Fibroblast of mammary gland (primary cell): ENCODE measurements around the gene RNF220.

ENCODE experiments used
- DNase-seq: peaks from one replicate; pipeline ENCODE4 v3.0.0-alpha.2; 2010; ENCODE audit warnings: low read depth
- H3K4me3 ChIP-seq: 2 replicates; pipeline ENCODE4 v1.5.1; 2011; ENCODE audit warnings: low read depth, mild to moderate bottlenecking, low read length, moderate library complexity; ENCODE audit not compliant: control insufficient read depth
- TF ChIP-seq, protein P1 (sequence below): conservative IDR thresholded peaks from 2 replicates; pipeline ENCODE4 v1.5.1; 2011; ENCODE audit warnings: low read depth, low read length, inconsistent platforms; ENCODE audit not compliant: control insufficient read depth, insufficient read depth

The RNF220 gene

DNA sequence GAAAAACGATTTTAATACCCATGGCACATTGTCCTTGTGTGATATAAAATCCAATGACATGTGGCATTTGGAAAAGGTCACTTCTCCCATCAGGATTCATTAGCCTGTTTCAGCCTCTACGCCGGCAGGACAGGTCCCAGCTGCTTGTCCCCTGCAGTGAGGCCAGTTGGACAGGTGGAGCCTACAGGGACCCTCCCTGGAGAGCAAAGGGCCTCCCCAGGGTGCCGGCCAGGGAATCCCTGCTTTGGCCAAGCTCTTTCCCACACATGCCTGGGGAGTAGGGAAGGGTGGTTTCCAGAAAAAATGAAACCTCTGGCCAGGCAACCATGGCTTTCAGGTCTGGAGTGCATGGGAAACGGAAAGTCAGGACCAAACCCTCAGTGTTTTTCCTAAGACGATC, 176.2 kb downstream of the RNF220 start:
- TF ChIP-seq, protein P1, sequence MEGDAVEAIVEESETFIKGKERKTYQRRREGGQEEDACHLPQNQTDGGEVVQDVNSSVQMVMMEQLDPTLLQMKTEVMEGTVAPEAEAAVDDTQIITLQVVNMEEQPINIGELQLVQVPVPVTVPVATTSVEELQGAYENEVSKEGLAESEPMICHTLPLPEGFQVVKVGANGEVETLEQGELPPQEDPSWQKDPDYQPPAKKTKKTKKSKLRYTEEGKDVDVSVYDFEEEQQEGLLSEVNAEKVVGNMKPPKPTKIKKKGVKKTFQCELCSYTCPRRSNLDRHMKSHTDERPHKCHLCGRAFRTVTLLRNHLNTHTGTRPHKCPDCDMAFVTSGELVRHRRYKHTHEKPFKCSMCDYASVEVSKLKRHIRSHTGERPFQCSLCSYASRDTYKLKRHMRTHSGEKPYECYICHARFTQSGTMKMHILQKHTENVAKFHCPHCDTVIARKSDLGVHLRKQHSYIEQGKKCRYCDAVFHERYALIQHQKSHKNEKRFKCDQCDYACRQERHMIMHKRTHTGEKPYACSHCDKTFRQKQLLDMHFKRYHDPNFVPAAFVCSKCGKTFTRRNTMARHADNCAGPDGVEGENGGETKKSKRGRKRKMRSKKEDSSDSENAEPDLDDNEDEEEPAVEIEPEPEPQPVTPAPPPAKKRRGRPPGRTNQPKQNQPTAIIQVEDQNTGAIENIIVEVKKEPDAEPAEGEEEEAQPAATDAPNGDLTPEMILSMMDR: no peak
- H3K4me3 ChIP-seq: no peak overlapping the region
- DNase-seq: no peak

DNA sequence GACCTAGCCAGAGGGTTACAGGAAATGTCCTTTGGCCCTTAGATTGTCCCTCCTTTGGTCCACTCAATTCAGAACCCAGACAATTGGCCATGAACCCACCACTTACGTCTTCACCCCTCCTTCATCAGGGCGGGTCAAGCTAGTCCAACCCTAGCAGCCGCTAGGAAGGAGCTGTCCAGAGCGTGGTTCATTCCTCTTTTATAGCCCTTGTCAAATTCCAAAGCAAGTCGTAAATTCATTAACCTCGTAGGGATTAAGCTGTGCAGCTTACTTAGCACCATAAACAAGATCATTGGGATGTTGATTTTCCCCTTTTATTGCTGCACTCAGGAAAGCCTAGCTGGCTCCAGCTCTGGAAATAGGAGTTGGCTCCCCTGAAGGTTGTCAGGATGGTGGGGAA, 179.1 kb downstream of the RNF220 start:
- no peak overlapping the region for H3K4me3 ChIP-seq
- DNase-seq: no peak
- TF ChIP-seq, protein P1: no peak

DNA sequence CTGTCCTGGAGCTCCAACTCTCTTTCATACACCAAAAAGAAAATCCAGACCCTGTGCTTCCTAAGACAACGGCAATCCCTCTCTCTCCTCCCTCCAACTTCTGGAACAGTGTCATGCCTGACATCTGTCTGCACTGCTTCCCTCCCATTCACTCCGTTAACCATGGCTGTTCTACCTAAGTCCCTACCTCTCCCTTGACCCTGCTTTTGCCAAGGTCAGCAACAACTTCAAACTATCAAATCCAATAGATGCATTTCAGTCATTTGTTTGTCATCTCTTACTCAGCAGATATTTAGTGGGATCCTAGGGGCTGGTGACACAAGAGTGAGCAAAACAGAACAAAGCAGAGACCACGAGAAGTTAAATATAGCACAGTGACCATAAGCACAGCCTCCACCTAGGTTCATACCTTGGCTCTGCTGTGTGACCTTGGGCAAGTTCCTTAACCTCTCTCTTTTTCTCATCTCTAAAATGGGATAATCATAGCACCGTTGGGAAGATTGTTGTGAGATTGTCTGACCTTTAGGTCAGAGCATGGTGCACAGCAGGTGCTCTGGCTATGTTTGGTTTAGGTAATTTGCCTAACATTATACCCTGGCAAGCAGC, 180.4 kb downstream of the RNF220 start:
- TF ChIP-seq, protein P1: no peak
- no peak overlapping the region for H3K4me3 ChIP-seq
- no peak for DNase-seq

DNA sequence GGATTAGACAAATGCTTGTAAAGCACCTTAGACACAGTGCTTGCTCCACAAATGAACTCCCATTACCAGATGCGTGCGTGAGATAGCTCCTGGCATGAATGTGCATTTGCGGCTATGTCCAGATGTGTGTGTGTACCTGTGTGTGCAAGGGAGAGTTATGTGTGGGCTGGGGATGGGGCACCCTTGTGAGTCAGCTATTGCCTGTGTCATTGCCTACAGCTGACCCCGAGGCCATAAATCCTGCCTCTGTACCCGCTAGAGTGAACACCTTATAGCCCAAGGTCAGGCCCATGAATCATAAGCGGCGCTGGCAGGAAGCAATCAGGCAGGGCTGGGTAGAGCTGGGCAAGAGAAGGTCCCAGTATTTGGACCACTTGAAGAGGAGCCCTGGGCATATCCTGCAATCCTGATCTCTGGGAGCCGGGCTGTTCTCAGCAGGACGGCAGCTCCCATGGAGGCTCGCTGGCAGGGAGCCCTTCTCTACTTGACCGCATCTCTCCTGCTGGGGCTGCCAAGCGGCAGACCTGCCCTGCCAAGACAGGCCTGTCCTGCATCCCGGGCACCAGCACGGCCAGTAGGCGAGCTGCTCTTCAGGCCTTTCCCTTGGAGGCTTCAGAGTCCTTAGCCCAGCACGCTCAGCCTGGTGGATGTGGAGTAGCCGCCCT, 182.9 kb downstream of the RNF220 start:
- DNase-seq: no peak
- H3K4me3 ChIP-seq: no peak overlapping the region
- TF ChIP-seq, protein P1: no peak

DNA sequence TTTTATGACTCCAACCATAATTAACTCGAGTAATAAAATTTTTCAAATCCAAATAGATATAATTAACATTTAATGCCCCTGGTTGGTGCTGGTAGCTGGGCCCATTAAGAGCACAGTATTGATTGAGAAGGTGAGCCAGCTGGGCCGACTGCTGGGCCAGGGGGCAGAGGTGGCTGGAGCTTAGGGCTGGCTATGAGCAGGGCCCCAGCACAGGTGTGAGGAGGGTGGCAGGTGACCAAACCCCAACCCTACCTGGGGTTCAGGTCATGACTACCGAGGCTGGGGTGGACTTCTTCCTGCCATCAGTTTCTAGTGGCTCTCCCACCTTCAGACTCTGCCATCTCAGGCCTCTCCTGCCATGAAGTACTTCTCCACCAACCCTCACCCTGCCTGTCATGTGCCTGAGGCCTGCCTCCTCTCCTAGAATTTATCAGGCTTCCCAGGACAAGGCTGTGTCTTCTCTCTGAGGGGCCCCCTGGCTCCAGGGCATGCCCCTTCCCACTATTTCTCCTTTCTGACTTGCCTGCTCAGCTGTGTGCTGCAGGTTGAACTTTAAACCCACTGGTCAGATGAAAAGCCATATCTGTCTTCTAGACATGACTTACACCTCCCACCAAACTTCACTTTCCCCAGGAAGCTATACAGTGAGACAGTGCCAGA, 183.6 kb downstream of the RNF220 start:
- no peak overlapping the region for H3K4me3 ChIP-seq
- TF ChIP-seq, protein P1: no peak
- DNase-seq: no peak

DNA sequence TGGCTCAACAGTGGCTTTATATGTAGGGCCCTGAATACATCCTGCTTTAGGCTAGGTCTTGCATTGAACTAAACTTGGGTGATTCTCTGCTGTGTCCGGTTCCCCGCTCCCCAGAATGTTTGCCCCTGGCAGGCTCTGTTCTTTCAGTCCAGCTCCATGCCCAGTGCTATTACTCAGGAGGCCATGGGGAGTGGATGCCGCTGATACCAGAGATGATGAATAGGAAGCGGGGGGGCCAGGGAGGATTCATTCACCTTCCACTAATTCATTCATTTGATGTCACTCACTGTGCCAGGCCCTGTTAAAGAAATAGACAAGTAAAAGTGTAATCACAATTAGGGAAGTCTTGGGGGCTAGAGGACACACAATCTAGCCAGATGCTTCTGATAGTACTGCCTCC, 185.4 kb downstream of the RNF220 start:
- no peak overlapping the region for H3K4me3 ChIP-seq
- DNase-seq: no peak
- TF ChIP-seq, protein P1: no peak

DNA sequence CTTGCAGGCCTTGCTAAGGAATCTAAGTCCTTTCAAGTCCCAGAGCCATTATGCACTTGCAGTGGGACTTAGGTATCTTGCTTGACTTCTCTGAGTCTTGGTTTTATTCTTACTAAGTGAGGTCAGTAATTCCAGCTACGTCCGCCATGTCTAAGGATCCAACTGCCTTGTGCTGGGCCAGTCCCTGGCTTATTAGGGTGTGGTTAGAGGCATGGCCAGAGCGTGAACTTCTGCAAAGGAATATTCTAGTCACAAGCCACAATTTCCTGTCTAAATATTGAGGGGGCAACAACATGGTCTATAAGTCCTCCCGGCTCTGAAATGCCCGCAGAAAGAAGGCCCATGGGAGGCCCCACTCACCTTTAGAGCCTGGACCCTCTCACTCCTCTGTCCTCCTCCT, 186.3 kb downstream of the RNF220 start:
- no peak overlapping the region for H3K4me3 ChIP-seq
- TF ChIP-seq, protein P1: no peak
- DNase-seq: no peak
